NCI-H748 (cell line): ENCODE measurements around the gene GIPR.
"Not testable (repeated sequence)": the region's sequence is repeated elsewhere in the genome, so short reads cannot be mapped to it uniquely, and the experiment has no call there.

Source experiments
- DNase-seq: peaks from one replicate; lab custom pipeline; 2025; ENCODE audit not compliant: unreplicated experiment; lab: John Stamatoyannopoulos, UW

Gene GIPR

GRCh38 chr19:45685045-45685444 lies 17.0 kb downstream of the GIPR start:
- not testable (repeated sequence) for DNase-seq

- no peak for DNase-seq
Observed at GRCh38 chr19:45687599-45687998, 19.6 kb downstream of the GIPR start.

- DNase-seq = peak; percentile 97
Observed at GRCh38 chr19:45691516-45692186, 23.6 kb downstream of the GIPR start, which contains the start of gene SNRPD2. TSS of gene SNRPD2 (minus strand) at chr19:45691953. CDS start at chr19:45691888, 65 bp downstream.

- DNase-seq = peak; percentile 100
Observed at GRCh38 chr19:45692187-45693105, 24.4 kb downstream of the GIPR start, which contains the start of gene QPCTL. TSS of gene QPCTL (plus strand) at chr19:45692666. CDS start at chr19:45692704, 38 bp downstream.

GRCh38 chr19:45693106-45693788 lies 25.2 kb downstream of the GIPR start:
- peak; percentile 81 for DNase-seq

GRCh38 chr19:45701676-45702075 lies 33.7 kb downstream of the GIPR start:
- no peak for DNase-seq

GRCh38 chr19:45705115-45705514 lies 37.1 kb downstream of the GIPR start:
- no peak for DNase-seq

GRCh38 chr19:45705710-45706415 lies 37.8 kb downstream of the GIPR start:
- DNase-seq = no peak

GRCh38 chr19:45710356-45711130 lies 42.5 kb downstream of the GIPR start:
- no peak for DNase-seq

GRCh38 chr19:45711851-45712698 lies 44.1 kb downstream of the GIPR start:
- no peak for DNase-seq

GRCh38 chr19:45712699-45713067 lies 44.7 kb downstream of the GIPR start:
- DNase-seq = no peak

GRCh38 chr19:45713141-45713540 lies 45.1 kb downstream of the GIPR start:
- DNase-seq = no peak

GRCh38 chr19:45715139-45715538 lies 47.1 kb downstream of the GIPR start:
- no peak for DNase-seq

- peak; percentile 52 for DNase-seq
Observed at GRCh38 chr19:45716359-45717130, 48.5 kb downstream of the GIPR start.

GRCh38 chr19:45717131-45717982 lies 49.3 kb downstream of the GIPR start:
- peak; percentile 100 for DNase-seq

GRCh38 chr19:45717983-45718650 lies 50.1 kb downstream of the GIPR start:
- no peak for DNase-seq

- DNase-seq = not testable (repeated sequence)
Observed at GRCh38 chr19:45720065-45720464, 52.0 kb downstream of the GIPR start.
